ENCODE results near the gene MGST2.

GRCh38 chr4:139689093-139689722 is 23.6 kb downstream of the MGST2 start:
- TF ChIP-seq CTCF (IDR thresholded peaks at IDR 0.05; ENCODE audit: low read depth, low read length, poor library complexity, severe bottlenecking) (no peak), EZH2phosphoT487 (IDR thresholded peaks at IDR 0.05; ENCODE audit: borderline replicate concordance, low read length) (no peak)

Data from DOHH2 (cell line).